ENCODE results near the gene SNX17. TPM values are rescaled to one million over a fixed set of nuclear protein-coding genes. Genes with fewer than 3 reads are reported as not detected.
"Not testable (repeated sequence)": the region's sequence is repeated elsewhere in the genome, so short reads cannot be mapped to it uniquely, and the experiment has no call there.

SNX17 gene, protein sequence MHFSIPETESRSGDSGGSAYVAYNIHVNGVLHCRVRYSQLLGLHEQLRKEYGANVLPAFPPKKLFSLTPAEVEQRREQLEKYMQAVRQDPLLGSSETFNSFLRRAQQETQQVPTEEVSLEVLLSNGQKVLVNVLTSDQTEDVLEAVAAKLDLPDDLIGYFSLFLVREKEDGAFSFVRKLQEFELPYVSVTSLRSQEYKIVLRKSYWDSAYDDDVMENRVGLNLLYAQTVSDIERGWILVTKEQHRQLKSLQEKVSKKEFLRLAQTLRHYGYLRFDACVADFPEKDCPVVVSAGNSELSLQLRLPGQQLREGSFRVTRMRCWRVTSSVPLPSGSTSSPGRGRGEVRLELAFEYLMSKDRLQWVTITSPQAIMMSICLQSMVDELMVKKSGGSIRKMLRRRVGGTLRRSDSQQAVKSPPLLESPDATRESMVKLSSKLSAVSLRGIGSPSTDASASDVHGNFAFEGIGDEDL
- total RNA-seq (2014; rRNA removed; shearing (Covaris generic)), result 79.6 and 84.6 TPM in 2 replicates

DNA sequence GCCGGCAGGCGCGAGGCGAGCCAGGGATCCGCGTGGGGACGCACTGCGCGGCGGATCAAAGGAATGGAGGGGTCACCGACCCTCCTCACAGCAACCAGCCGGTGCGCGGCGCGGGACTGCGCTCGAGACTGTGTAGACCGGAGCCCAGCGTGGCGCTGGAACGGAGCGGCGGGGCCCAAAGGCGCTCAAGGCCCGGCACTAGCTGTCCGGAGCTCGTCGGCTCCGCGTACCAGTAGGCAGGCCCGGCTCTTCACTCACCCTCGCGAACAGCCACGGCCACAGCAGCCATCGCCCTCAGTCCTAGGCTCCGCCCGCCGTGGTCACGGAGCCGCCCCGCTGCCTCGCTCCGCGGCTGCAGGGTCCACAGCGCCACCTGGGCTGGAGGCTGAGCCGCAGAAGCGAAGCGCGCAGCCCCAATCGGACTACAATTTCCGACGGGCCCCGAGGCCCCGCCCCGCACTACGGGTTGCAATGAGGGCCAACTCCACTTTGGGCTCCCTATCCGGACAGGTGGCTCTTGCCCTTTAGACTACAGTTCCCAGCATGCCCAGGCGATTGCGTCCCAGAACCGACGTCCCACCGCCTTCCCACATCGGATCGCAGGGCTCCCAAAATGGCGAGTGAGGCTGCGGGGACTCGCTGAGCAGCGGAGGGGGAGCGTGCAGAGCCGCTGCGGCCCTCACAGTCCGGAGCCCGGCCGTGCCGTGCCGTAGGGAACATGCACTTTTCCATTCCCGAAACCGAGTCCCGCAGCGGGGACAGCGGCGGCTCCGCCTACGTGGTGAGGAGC is at the start of gene SNX17, which contains the start of gene EIF2B4:
SNX17 (plus strand) TSS at position 591 of the 790 bp plus-strand sequence; CDS start at position 719, 128 bp downstream.
EIF2B4 (minus strand) TSS at position 313 of the 790 bp plus-strand sequence; CDS start at position 289, 24 bp downstream.
- peak; percentile 95 for DNase-seq (ENCODE audit: low spot score)

DNA sequence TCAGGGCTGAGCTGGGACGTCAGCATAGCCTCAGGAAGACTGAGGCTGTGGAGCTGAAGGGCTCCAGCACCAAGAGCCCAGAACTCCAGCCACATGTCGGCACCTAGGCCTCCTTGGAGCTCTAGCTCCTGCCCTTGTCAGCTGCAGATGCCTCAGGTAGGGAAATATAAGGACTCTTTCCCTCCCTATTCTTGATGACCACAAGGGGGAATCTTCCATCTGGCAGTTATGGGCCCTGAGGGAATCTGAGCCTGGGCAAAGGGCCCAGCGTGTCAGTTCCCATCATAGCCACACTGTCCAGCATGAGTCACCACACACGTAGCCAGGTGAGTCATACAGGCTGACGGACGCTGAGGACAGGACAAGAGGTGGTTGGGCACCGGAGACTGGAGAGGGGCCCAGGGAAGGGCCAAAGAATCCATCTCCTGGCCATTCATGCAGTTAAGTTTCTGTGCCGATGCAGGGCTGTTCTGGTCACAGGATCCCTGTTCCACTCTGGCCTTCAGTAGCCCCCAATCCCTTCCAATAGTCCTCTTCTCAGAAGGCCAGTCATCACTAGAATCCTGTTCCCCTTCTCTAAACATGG is 49.4 kb upstream of the SNX17 start:
- DNase-seq (ENCODE audit: low spot score), result peak; percentile 94

DNA sequence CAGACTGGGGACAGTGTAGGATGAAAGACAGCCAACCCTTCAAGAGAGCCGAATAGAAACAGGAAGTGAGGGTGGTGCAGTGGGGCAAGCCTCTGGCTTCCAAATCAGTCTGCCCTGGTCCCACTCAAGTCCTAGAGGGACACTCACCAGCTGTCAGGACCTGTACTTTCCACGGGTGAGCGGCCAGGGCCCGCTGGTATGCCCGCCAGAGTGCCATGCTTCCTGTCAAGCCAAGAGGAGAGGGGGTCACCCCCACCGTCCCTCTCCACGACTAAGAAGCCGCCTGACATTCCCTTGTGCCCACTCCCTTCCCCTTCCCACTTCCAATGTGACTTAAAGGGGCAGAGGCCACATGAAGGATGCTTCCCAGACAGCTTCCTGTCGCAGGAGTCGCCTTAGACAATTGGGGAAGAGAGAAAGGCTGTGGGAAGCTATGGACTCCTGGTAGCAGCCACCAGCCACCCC is 48.1 kb upstream of the SNX17 start:
- no peak for DNase-seq (ENCODE audit: low spot score)

DNA sequence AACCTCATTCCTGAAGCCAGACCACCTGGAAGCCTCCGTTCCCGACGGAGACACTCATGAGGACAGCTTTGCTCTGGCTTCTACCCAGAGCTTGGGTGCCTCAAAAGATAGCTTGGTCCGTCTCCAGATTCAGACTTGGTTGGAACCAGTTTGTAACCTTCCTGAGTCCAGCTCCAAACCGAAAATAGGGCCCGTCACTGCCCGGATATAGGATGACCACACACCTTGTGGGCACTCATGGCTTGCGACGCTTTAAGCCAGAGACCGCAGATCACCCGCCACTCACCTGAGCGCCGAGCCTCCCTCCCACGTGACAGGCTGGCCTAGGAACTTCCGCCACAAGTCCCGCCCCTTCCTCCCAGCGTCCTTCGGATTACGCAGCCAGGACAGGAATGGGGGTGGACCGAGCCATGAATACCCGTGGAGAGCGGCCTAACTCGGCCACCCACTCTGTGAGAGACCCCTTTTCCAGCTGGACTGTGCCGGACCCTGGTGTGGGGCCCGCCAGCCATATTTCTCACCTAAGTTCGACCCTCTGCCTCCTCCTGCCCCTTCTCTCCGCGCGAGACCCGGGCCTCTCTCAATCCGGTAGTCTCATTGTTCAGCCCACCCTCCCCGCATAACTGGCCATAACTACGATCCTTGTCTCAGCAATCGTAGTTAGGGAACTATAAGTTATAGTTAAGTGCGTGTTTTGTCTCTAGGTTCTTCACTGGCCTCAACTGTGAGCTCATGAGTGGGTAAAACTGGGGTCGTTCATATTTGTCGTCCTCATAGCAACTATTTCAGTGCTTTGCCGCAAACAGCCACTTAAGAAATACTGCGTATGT is 47.4 kb upstream of the SNX17 start, which contains the start of gene MPV17:
MPV17 (minus strand) TSS at position 332 of the 830 bp plus-strand sequence. CDS start 580 bp downstream, outside the sequence.
- DNase-seq (ENCODE audit: low spot score), result peak; percentile 90

DNA sequence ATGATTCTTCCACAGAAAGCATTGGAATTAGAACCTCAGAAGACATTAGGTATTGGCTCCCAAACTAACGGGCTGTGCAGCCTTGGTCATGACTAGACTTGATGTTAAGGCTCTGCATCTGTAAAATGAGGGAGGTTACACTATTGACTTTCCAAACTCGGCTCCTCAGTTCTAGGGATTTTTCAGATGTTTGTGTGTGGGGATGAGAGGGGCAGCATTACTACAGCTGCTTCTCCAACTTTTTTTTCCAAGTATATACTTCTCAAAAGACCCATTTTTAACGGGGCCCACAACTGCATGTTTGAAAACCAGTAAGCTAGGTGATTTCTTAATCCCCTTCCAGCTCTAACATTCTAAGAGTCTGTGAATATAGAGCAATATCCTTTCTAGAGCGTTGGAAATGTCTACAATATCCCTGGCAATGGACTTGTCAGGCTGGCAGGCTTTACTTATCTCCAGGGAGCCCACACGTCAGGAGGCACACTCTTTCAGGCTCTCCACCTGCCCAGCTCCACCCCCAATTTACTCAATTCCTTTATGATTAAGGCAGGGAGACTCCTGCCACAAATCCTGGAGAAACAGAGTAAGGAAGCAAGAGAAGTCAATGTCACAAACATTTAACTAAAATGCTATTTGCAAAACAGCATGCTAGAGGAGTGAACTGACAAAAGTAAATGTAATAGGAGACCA is 46.7 kb upstream of the SNX17 start:
- DNase-seq (ENCODE audit: low spot score), result no peak

DNA sequence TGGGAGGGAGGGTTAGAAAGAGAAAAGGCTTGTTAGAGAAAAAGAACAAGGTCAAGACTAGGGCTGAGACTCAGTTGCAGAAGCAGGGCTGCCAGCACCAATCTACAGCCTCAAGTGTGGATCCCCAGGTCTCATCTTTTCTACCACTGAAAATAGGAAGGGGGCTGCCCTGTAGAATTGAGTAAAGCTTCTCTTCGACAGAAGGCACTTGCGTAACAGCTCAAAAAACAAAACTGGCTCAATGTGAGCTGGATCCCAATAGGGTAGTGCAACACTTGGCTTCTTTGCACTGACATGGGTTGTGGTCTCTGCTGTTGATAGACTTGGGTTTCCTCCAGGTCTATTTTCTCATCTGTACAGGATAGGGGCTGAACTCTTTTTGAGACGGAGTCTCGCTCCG is 45.7 kb upstream of the SNX17 start:
- no peak for DNase-seq (ENCODE audit: low spot score)

DNA sequence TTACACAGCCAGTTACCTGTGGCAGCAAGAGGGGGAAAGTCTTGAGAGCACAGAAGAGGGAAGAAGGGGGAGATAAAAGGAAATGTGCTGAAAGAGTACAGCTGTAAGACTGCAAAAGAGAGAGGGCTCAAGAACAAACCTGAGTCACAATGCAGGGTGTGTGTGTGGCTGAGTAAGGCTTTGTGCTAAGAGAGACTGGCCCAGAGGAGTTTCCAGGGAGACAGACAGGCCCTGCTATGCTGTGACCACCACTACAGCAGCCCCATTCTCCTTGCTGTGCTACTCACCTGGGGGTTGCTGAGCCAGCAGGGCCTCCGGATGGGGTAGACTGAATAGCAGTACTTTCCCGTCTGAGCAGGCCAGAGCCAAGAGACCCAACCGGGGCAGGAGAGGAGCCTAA is 35.1 kb upstream of the SNX17 start:
- no peak for DNase-seq (ENCODE audit: low spot score)

DNA sequence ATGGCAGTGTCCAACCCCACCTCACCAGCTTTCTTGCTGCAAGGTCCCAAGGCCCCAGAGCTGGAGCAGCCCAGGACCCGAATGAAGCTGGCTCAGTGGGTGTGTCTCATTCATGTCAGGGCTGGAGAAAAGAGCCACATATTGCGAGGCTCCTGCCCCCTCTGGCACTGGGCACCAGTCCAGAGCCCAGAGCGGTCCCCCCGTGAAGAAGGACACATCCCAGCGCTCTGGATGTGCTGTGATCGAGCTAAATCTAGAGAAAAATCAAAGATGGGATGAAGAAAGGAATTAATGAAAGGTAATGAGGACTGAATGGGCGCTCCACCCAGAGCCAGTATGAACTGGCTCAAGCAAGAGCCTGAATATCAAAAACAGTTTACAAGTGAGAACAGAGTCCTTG is 34.2 kb upstream of the SNX17 start:
- DNase-seq (ENCODE audit: low spot score), result no peak

DNA sequence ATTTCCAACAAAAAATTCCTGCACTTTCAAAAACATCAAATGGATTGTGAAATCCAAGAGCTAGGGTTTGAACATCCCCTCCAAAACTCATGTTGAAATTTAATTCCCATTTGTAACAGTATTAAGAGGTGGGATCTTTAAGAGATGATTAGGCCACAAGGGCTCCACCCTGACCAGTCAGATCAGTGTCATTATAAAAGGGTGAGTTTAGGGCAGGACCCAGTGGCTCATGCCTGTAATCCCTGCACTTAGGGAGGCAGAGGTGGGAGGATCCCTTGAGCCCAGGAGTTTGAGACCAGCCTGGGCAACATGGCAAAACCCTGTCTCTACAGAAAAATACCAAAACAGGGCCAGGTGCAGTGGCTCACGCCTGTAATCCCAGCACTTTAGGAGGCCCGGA is 22.8 kb upstream of the SNX17 start:
- no peak for DNase-seq (ENCODE audit: low spot score)

DNA sequence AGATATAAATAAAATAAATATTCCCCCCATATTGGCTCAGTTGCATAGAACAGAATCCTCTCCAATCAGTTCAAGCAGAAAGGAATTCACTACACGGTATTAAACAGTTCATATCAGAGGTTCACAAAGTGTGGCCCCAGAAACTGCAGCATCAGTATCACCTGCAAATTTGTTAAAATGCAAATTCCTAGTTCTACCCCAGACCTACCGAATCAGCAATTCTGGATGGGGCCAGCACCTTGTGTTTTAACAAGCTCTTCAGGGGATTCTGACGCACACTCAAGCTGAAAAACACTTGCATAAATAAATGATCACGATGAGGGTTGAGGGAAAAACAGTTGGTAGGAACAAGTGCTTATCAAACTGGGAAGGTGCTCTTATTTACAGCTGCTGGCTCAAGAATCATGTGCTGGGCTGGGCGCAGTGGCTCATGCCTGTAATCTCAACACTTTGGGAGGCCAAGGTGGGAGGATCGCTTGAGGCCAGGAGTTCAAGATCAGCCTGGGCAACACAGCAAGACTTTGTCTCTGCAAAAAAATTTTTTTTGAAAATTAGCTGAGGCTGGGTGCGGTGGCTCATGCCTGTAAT is 20.2 kb upstream of the SNX17 start:
- no peak for DNase-seq (ENCODE audit: low spot score)

DNA sequence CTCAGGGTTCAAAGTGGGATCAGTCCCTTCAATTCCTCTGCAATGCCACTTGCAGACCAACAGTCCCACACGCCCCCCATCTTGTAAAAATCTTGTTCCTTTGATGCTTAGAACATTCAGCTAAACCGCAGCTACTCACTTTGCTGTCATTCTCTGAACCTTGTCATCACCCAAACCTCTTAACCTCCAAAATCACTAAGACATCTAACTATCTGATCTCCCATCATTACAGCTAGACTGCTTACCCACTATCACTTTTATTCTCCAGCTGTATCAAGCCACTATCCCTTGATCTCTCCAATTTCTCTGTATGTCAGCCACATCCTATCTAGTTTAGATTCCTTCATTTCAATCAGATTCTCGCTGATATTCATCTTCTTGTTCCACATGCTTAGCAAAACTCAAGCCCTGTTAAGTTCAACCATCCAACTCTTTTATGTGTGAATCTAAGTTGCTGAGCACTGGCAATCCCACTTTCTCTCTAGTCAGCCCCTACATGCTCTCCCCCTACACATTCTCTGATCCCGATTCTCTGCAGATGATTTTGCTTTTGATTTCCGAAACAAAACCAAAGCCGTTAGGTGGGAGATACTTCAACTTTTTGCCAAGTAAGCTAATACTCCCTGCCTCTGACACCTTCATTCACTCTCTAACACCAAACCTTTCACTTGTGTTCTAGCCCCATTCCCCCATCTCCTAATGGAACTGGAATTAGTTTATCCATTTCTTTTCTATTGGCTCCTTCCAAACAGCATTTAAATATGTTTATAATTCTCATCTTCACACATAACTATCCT is 18.4 kb upstream of the SNX17 start:
- no peak for DNase-seq (ENCODE audit: low spot score)

DNA sequence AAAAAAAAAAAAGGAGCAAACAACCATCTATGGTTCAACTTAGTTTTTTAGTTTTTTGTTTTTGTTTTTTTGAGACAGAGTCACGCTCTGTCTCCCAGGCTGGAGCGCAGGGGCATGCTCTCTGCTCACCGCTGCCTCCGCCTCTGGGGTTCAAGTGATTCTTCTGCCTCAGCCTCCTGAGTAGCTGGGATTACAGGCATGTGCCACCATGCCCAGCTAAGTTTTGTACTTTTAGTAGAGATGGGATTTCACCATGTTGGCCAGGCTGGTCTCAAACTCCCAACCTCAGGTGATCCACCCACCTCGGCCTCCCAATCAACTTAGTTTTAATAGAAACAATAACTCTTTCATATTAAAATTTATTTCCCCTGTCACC is 17.0 kb upstream of the SNX17 start:
- not testable (repeated sequence) for DNase-seq (ENCODE audit: low spot score)

DNA sequence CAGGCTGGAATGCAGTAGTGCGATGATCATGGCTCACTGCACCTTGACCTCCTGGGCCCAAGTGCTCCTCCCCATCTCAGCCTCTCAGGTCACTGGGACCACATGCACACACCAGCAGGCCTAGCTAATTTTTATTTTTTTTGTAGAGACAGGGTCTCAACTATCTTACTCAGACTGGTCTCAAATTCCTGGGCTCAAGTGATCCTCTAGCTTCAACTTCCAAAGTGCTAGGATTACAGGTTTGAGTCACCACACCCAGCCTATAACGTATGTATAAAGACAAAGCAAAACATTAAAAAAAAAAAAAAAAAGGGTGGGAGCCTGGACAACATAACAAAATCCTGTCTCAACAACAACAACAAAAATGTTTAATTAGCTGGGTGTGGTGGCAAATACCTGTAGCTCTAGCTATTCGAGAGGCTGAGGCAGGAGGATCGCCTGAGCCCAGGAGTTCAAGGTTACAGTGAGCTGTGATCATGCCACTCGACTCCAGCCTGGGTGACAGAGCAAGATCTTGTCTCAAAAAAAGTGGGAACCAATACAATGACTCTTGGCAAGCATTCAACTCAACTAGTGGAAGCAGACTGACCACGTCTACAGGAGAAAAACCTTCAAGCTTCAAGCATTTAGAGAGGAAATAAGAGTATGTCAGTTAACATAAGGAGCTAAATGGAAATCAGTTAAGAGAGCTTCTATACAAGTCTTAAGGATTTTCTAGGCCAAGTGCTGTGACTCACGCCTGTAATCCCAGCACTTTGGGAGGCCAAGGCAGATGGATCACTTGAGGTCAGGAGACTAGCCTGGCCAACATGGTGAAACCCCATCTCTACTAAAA is 16.4 kb upstream of the SNX17 start:
- no peak for DNase-seq (ENCODE audit: low spot score)

DNA sequence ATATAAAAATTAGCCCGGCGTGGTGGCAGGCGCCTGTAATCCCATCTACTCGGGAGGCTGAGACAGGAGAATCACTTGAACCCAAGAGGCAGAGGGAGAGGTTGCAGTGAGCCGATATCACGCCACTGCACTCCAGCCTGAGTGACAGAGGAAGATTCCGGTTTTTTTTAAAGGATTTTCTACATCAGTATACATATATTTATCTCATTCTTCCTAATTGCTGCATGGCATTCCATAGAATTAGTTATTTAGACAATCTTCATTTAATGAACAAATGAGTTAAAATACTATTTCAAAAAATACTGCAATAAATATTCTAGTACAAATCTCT is 15.9 kb upstream of the SNX17 start:
- no peak for DNase-seq (ENCODE audit: low spot score)

DNA sequence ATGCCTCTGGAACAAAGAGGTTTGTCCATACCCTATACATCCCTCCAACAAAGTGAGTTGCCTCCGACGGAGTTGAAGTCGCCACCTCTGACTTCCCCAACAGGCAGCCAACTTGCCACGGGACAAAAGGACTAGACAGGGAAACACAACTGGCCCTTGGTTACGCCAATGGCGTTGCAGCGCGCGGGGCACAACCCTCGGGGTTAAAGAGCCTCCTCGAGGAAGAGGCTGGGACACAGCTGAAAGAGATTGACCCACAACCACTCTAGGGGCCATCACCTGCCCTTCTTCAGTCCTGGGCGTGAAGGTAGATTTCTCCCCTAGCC is 14.4 kb upstream of the SNX17 start:
- DNase-seq (ENCODE audit: low spot score), result no peak

DNA sequence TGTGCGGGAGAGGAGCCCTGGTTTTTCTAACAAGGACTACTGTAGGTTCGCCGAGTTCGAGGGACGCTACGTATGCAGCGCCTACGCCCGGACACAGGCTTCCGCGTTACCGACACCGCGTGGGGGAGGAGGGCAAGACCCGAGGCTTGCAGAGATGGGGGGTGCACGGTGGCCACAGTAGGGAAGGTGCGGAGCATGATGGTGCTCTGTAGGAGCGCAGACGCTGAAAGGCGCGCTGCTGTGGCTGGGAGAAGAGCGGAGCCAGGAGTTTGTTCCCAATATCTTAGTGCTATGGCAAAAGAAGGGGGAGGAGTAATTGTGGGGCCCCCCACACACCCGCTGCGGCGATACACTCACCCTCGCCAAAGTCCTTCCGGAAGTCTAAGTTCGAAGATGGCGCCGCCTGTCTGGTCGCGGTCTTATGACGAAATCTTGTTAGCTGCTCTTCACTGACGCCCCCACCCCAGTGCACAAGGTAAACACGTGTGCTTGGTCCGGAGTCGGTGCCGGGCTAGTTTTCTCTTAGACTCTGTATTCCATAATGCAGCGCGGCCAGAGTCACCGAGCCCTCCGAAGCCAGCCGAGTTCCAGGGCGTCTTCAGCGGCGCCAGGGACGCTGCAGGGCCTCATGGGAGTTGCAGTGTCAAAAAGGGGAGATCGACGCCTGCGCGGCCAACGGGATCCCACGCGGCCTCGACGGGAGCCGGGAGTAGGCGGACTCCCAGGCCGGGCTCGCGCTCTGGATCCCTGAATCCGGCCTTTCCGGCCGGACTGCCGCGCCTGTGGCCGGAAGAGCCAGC is 13.8 kb upstream of the SNX17 start, which contains the start of gene GTF3C2:
GTF3C2 (minus strand) TSS at position 383 of the 800 bp plus-strand sequence. CDS start 13,210 bp downstream, outside the sequence.
- peak; percentile 91 for DNase-seq (ENCODE audit: low spot score)

DNA sequence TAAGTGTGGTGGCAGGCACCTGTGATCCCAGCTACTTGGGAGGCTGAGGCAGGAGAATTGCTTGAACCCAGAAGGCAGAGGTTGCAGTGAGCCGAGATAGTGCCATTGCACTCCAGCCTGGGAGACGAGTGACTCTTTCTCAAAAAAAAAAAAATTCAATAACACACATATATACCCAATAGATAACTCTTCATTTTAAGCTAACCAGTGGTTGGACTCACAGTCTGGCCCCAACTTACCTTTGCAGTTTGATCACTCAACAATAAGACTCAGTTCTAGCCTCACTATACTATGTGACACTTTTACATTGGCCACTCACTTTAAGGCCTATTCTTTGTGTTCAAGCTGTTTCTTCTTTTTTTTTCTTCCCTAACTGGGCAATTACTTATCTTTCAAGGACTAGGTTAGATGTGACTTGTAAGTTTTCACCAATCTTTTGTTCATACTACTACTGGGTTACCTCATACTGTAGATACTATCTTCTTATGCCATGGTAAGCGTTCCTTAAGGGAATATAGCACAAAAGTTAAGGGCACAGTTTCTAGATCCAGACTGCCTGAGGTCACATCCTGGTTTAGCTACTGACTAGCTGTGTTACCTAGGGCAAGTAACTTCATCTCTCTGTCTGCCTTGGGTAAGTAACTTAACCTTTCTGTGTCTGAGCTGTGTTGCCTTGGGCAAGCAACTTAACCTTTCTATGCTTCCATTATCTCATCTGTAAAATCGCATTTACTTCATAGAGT is 7.6 kb upstream of the SNX17 start:
- DNase-seq (ENCODE audit: low spot score), result no peak

Measured in H4 (cell line).